ENCODE results near the gene CDH22.

The CDH22 gene

GRCh38 chr20:46343975-46344357 lies 35.7 kb upstream of the CDH22 start:
- DNase-seq (ENCODE audit: low read depth), result no peak

GRCh38 chr20:46343348-46343974 lies 35.2 kb upstream of the CDH22 start:
- DNase-seq (ENCODE audit: low read depth), result no peak

GRCh38 chr20:46342451-46343347 lies 34.4 kb upstream of the CDH22 start:
- DNase-seq (ENCODE audit: low read depth), result no peak

GRCh38 chr20:46342010-46342378 lies 33.7 kb upstream of the CDH22 start:
- DNase-seq (ENCODE audit: low read depth), result no peak

- DNase-seq (ENCODE audit: low read depth), result no peak
Observed at GRCh38 chr20:46341074-46342009, 33.0 kb upstream of the CDH22 start.

- DNase-seq (ENCODE audit: low read depth), result no peak
Observed at GRCh38 chr20:46339037-46339436, 30.7 kb upstream of the CDH22 start.

- DNase-seq (ENCODE audit: low read depth), result no peak
Observed at GRCh38 chr20:46336735-46337134, 28.4 kb upstream of the CDH22 start.

GRCh38 chr20:46334303-46334904 lies 26.1 kb upstream of the CDH22 start:
- DNase-seq (ENCODE audit: low read depth), result no peak

GRCh38 chr20:46333161-46333991 lies 25.1 kb upstream of the CDH22 start:
- DNase-seq (ENCODE audit: low read depth), result no peak

GRCh38 chr20:46332373-46333160 lies 24.3 kb upstream of the CDH22 start:
- DNase-seq (ENCODE audit: low read depth), result no peak

GRCh38 chr20:46331611-46332361 lies 23.5 kb upstream of the CDH22 start:
- no peak for DNase-seq (ENCODE audit: low read depth)

GRCh38 chr20:46330831-46331371 lies 22.6 kb upstream of the CDH22 start:
- no peak for DNase-seq (ENCODE audit: low read depth)

- DNase-seq (ENCODE audit: low read depth), result no peak
Observed at GRCh38 chr20:46330072-46330763, 21.9 kb upstream of the CDH22 start.

- DNase-seq (ENCODE audit: low read depth), result no peak
Observed at GRCh38 chr20:46328200-46328882, 20.0 kb upstream of the CDH22 start.

- DNase-seq (ENCODE audit: low read depth), result no peak
Observed at GRCh38 chr20:46327557-46327956, 19.3 kb upstream of the CDH22 start.

- DNase-seq (ENCODE audit: low read depth), result no peak
Observed at GRCh38 chr20:46325789-46326188, 17.5 kb upstream of the CDH22 start.

- DNase-seq (ENCODE audit: low read depth), result no peak
Observed at GRCh38 chr20:46324960-46325703, 16.8 kb upstream of the CDH22 start.
